ENCODE measurements around the gene S100A13.
"Not testable (repeated sequence)": the region's sequence is repeated elsewhere in the genome, so short reads cannot be mapped to it uniquely, and the experiment has no call there.

S100A13 gene

DNA sequence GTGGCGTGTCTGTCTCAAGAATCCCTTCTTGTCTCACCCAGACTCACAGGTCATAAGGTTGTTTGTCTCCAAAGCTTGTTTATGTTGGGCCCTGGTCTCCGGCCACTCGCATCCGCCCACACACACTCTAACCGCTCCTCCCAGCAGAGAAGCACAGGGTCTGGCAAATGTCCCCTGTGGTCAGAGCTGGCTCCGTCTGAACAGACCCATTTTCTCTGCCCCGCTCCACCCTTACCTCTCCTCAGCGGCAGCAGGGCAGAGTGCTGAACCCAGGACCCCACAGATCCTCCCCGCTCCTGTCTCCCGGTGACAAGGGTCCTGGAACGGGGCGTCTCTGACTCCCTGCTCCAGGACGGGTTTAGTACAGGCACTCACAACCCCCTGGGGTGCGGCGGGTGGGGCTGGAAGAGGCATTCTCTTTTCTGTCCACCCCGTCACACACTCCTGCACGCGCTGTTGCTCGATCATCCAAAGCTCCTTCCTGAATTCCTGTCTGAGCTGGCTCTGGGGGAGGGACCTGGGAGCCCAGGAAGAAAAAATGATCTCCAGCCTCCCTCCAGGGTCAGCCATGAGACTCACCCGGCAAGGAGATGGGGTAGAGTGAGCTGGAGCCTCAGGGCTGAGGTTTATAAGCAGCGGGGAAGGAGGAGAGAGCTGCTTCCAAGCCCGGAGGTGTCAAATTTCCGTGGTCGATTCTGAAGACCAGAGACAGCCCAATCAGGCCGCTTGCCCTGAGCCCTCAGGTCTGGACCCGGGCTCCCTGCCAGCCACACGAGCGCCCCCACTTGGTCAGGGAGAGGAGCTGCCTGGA is at the start of gene S100A13:
TSS of gene S100A13 (minus strand) at position 602 of the 811 bp plus-strand sequence. CDS start 1,033 bp downstream, outside the sequence.
- DNase-seq = no peak

DNA sequence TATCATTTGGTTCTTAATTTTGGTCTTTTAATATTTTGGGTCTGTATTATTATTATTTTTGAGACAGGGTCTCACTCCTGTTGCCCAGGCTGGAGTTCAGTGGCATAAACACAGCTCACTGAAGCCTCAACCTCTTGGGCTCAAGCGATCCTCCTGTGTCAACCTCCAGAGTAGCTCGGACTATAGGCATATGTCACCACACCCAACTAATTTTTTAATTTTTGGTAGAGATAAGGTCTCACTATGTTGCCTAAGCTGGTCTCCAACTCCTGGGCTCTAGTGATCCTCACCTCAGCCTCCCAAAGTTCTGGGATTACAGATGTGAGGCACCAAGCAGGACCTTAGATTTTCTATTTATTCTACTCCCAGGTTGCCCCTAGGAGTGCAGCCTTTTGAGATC is 46.2 kb upstream of the S100A13 start:
- no peak for DNase-seq

DNA sequence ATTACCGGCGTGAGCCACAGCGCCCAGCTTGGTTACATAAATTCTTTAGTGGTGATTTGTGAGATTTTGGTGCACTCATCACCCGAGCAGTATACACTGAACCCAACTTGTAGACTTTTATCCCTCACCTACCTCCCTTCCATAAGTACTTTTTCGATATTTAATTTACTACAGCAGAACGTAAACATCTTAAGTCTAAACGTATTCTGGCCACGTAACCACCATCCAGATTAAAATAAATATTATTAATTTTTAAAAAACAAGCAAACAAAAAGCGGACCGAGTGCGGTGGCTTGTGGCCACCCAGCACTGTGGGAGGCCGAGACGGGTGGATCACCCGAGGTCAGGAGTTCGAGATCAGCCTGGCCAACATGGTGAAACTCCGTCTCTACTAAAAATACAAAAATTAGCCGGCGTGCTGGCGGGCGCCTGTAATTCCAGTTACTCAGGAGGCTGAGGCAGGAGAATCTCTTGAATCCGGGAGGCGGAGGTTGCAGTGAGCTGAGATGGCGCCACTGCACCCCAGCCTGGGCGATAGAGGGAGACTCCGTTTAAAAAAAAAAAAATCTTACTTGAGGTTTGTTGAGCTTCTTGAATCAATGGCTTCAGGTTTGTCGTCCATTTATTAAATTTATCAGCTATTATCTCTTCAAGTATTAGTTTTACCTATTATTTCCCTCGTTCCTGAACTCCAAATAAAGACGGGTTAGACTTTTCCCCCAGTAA is 44.5 kb upstream of the S100A13 start:
- peak; percentile 53 to 65 for DNase-seq

DNA sequence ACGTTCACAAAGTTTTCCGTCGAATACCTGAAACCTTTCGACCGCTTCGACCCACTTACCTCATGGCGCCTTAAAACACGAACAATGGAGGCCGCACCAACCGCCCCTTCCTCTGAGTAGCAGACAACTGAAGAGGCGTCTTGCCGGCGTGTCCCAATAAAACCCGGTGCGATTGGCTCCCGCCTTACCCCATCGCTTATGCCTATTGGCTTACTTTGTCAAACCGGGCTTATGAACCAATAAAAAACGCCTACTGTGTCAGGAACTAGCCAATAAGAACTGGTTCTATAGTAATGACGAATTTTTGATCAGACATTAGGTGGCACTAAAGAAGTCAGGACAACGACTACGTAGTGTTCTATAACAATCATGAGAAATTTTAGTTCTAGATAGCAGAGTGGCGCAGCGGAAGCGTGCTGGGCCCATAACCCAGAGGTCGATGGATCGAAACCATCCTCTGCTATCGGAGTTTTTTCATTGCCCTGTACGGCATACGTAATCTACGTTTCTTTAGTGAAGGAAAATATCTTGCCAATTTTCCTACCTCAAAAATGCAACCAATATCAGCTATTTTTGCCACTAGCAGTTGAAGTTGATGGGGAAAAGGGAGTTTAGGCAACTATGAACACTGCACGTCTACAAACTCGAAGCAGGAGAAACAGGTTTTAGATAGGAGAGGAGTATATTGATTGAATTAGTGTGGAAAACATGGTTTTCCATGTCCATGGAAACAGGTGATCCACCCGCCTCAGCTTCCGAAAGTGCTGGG is 43.7 kb upstream of the S100A13 start, which contains the start of gene ILF2:
TSS of gene ILF2 (minus strand) at position 135 of the 769 bp plus-strand sequence. CDS start at position 64, 71 bp downstream.
- DNase-seq = peak; percentile 100

DNA sequence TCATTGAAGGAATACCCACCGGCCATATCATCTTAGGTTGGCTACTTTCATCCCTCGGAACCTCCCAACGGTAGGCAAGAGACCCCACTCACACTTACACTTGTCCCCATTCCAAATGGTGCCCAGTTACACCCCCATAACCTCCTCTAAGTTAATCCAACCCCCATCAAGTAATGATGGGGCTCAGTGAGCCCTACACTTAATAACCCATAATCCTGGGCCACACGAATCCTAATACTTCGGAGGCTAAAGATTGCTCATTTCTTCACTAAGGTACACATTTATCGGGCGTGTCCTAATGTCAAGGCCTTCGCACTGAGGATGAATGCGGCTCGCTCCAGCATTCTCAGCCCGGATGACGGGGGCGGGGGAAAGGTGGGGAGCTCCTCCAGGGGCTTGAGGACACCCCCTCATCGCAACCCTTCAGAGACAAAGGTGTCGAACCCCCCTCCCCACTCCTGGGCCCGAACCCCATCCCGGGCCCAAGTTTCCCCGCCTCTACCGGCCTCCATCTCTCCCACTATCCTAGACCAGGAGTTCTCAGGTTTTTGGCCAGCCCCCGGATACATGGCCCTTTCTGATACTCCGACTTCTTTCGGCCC is 43.1 kb upstream of the S100A13 start:
- DNase-seq = no peak

DNA sequence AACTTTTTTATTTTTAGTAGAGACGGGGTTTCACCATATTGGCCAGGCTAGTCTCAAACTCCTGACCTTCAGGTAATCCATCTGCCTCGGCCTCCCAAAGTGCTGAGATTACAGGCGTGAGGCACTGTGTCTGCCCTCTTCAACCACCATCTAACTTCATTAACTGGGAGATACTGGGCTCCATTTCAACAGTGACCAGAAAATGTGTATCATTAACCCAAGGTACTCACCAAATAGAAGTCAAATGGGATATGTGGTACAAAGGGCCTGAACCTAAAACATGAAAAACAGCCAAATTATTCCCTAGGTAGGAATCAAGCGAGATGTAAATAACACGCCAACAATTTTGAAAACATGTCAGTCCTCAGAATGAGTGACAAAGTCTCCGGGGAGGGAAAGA is 42.3 kb upstream of the S100A13 start:
- no peak for DNase-seq

DNA sequence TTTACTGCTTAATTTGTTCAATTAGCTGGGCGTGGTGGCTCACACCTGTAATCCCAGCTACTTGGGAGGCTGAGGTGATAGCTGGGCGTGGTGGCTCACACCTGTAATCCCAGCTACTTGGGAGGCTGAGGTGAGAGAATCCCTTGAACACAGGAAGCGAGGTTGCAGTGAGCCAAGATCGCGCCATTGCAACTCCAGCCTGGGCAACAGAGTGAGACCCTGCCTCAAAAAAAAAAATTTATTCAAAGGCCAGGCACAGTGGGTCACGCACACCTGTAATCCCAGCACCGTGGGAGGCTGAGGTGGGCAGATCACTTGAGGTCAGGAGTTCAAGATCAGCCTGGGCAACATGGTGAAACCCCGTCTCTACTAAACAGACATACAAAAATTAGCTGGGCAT is 41.4 kb upstream of the S100A13 start:
- DNase-seq = not testable (repeated sequence)

DNA sequence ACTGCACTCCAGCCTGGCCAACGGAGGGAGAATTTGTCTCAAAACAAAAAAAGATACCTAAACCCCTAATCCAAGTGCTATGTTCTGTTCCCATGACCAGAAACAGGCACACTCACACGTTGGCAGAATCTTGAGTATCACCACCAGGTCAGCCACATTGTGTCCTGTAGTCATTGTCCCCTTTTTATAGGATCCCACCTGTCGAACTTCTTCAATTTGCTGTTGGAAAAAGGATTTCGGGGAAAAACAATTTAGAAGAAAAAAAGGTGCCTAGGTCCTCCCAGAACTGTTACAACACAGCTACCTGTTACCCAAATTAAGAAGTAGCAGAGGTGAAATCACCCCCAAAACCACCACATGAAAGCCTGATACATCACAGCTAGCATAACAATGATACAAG is 40.1 kb upstream of the S100A13 start:
- DNase-seq = no peak

DNA sequence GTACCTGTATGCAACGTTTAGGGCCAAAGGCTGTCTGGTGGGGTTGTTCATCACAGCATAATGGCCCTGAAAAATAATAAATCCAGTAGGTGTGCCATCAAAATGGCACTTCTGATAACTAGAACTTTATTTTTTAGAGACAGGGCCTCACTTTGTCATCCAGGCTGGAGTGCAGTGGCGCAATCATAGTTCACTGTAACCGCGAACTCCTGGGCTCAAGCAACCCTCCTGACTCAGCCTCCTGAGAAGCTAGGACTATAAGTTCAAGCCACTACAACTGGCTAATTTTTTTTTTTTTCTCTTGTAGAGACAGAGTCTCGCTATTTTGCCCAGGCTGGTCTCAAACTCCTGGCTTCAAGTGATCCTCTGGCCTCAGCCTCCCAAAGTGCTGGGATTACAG is 35.9 kb upstream of the S100A13 start:
- DNase-seq = no peak

DNA sequence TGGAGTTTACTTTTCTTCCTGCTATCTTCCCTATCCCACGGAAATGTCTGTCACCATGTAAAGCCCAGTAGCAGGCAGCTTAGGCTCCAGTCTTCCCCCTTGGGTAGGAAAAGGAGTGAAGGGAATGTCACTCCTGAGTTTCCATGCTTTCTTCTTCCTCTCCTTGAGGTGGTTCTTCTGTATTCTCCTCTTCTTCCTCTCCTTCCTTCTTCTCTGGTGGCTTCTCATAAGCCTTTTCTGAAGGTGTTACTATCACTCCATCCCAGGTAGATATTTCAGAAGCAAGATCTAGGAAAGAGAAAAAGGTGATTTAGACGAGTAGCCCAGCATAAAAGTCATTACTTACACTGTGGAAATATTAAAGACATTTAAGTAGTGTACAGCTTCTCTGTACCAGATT is 35.0 kb upstream of the S100A13 start:
- peak in 1 of 2 experiments; percentile 19 for DNase-seq

DNA sequence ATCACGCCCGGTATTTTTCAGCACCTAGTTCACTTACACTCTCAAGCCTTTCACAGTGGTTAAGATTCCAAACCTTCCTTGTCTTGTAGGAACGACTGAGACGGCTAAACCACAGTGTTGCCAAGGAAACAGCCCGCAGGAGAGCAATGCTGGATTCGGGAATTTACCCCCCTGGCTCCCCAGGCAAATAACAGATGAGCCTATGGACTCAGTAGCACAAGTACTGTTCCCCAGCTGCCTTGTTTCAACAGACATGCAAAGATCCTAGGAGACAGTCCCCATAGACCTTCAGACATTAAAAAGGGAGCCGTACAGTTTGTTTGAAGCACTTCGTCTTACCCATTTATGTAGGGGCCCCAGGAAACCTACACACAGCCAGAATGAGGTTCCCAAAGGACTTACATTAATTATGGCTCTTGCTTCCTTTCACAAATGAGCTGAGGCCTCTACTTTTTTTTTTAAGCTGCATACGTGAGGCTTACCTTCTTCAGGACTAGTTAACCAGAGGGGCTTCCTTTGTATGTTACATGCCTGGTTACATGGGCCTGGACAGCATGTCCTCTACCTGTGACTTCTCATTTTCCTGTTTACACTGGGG is 33.9 kb upstream of the S100A13 start:
- no peak for DNase-seq

DNA sequence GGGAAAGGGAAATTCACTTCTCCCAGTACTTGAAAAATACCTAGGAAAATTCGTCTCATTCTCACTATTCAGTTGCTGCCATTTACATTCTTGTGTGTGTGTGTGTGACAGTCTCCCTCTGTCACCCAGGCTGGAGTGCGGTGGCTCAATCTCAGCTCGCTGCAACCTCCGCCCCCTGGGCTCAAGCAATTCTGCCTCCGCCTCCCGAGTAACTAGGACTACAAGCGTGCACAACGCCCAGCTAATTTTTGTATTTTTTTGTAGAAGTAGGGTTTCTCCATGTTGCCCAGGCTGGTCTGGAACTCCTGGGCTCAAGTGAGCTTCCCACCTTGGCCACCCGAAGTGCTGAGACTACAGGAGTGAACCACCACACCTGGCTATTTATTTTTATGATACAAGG is 32.4 kb upstream of the S100A13 start:
- DNase-seq = no peak

DNA sequence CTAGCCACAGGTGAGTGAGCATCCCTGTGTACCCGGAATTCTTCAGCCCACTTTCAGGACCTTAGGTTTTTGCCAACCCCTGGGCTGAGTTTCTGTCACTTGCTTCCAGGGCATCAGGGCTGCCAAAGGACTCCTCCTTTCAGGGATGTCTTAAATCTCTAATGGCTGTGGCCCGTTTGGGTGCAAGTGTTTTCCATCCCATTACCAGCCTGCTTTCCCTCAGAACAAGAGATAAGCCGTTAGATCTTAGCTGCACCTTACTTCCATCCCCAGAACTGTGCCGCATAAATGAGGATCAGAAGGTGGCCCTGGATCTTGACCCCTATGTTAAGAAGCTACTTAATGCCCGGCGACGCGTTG is 31.9 kb upstream of the S100A13 start:
- DNase-seq = no peak

DNA sequence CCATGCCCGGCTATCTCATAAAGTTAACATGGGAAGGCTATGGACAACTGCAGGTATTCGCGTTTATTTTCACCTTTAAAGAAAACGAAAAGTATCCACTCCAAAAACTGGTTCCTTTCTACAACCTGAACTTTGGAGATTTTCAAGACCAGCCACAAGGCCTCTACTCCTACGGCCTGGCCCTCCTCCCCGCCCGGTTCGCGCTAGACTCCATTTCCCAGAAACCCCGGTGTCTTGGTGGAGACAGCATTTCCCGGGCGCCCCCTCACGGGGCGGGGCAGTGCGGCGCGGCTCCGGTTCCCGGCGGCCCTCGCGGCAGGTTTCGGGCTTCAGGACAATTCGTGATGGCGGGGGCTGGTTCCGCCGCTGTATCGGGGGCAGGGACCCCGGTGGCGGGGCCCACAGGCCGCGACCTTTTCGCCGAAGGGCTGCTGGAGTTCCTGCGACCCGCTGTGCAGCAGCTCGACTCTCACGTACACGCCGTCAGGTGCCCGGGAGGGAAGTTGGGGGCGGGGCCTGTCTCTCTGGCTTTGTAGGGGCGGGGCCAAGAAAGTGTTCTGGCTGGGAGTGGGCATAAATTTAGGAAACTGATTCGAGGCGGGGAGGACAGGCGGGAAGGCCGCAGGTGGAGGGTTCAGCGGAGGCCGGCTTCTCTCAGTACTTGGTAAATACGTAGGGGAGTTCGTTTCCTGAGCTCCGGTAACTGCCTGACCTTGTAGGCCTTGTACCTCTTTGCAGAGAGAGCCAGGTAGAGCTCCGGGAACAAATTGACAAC is 31.3 kb upstream of the S100A13 start, which contains the start of gene SNAPIN:
TSS of gene SNAPIN (plus strand) at position 304 of the 775 bp plus-strand sequence. CDS start at position 345, 41 bp downstream.
- DNase-seq = peak; percentile 91 to 95

DNA sequence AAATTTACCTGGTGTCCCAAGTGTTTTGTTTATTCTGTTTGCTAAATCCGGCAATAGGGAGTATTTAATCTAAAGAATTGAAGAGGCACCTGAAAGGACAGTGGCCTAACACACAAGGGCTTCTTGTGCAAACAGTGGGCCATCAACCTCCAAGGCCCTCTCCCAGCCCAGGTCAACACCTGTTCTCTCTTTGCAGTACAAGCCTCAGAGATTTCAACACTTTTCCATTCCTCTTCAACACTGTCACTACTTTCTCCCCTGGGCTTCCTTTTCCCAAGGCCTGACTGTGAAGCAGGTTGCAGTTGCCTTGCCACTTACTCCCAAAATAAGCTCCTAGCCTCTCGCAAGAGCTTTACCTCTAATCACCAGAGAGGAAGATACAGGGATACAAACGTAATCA is 28.0 kb upstream of the S100A13 start:
- no peak for DNase-seq

DNA sequence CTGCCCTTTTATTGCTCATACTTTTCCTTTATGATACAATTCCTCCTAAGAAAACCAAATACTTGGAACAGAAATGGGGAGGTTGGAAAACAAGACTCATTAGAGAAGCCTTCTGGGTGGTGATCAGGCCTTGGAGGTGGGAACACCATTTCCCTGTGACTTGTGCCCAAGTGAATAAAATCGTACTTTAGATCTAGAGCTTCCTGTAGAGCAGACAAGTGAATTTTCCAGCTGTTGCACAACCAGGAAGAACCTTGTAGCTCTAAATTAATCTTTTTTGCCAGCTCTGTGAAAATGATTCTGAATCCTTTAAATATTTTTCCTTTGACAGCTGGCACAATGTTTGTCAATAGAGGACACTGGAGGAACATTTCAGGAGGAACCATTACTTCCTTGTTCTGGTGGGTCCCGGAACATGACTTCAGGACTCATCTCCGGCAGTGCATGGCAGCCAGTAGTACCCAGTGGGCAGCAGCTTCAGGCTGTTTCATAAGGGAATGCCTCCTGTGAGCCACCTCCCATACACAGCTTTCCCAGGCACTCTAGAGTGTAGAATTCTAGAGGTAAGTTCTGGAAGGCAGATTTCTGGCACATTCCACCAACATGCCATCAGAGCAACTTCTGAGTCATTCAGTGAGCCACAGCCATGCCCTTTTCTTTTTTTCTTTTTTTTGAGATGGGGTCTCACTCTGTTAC is 25.6 kb upstream of the S100A13 start:
- DNase-seq = no peak

DNA sequence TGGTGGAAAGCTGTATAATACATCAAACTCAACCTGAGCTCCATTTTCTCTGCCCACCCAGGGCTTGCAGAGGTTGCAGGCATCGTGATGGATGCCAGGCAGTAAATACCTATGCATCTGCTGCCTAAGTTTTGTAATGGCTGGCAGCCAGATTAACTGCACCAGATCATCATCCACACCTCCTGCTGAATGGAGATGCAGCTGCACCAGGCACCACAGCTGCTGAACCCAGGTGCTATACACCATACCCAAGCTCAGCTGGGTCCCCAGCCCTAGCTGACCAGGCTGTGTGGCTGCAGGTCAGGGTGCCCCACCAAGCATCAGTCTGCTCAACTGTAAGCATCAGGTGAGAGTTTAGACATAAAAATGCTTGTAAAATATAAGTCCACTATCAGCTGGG is 24.5 kb upstream of the S100A13 start:
- DNase-seq = no peak

DNA sequence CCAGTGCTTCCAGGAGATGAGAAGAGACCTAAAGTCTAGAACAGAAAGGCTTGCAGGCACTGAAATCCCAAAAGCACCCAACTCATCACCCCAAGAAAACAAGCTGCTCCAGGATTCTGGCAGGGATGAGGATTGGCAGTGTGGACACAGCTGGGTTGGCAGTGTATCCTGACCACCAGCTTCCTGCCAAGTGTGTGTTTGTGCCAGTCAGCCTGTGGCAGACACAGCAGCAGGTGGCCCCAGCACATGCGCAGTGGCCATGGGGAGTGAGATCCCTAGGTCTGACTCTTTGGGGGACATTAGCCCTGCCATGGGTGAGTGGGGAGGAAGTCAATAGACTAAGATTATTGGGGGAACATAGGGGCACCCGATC is 22.5 kb upstream of the S100A13 start:
- DNase-seq = peak; percentile 87 to 97

DNA sequence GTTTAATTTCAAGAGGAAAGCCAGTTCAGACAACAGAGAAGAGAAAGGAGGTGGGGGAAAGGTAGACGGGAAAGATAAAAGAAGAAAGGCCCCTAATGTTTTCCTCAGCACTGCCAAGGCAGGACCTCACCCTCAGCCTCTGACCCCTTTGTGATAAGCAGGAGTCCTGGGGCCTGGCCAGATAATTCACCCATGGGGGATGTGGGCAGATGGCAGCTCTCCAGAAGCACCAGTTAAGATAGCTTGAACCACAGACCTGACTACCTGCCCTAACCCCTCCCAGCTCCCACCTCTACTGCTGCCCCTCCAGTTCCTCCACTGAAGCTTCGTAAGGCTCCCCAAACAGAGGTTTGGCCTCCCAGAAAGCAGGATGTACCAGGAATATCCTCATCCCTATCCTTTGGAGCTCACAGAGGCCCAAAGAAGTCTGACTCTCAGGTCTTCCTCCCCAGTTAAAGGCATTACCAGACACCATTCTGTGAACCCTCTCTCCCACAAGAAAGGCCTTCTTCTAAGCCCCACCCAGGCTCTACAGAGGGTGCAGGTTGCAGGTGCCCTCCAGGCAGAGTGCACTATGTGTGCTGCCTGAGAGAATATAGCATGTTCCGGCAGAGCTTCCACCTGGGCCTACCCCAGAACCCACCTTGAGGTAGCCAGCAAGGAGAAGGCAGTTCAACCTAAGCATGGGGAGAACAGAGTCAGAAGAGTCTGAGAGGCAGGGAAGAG is 22.0 kb upstream of the S100A13 start:
- DNase-seq = no peak

DNA sequence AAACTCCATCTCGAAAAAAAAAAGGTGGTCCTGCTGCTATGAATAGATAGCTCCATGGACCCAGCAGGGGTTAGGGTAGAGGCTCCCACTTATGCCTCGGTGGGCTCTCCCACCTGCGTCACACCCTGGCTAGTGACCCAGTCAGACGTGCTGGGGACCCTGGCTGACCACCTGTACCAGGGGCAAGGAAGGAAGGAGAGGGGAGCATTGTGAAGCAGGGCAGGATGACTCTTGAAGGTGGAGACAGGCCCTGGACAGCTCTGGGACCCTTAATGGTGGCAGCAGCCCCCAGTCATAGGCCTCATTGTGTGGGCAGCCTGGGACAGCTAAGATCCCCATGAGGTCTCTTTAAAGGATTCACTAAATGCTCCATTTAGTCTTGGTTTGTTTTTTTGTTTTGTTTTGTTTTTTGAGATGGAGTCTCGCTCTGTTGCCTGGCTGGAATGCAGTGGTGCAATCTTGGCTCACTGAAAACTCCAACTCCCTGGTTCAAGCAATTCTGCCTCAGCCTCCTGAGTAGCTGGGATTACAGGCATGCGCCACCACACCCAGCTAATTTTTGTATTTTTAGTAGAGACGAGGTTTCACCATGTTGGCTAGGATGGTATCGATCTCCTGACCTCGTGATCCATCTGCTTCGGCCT is 20.8 kb upstream of the S100A13 start:
- no peak for DNase-seq

Data from NCI-H2081 (cell line).